B cell (primary cell): Measurements from ENCODE around the gene ZNF747. TPM values are rescaled to one million over a fixed set of nuclear protein-coding genes. Genes with fewer than 3 reads are reported as not detected.

Experiments
- ATAC-seq: fragments of 200-7000 bp; cut with Tn5 transposase; one replicate; pipeline ENCODE4 v1.10.0; 2021; ENCODE audit warnings: low read depth, mild to moderate bottlenecking, moderate number of reproducible peaks, moderate library complexity
- CTCF ChIA-PET: fragments of 350-600 bp; sonication (Branson Sonifier 250); formaldehyde crosslinking; loops from one replicate; lab custom pipeline; 2021; ENCODE audit warnings: antibody characterized with exemption, inconsistent platforms; lab: Charles Lee
- POLR2A ChIA-PET: fragments of 350-600 bp; sonication (Branson Sonifier 250); formaldehyde crosslinking; loops from one replicate; lab custom pipeline; 2021; ENCODE audit warnings: antibody characterized with exemption; lab: Charles Lee
- DNase-seq: peaks from one replicate; pipeline ENCODE4 v3.0.0; 2013
- H2AFZ ChIP-seq: 2 replicates; pipeline ENCODE4 v1.6.1; 2012; ENCODE audit warnings: mild to moderate bottlenecking, low read depth, low read length; ENCODE audit not compliant: insufficient read depth, poor library complexity, severe bottlenecking
- H3K27ac ChIP-seq, 2 donors: 1 replicate in 1 of 2; 2 replicates in 1 of 2; pipeline ENCODE4 v1.5.1; 2012 to 2013; ENCODE audit warnings: low read length in 2 of 2, mild to moderate bottlenecking in 2 of 2, moderate library complexity in 1 of 2
- H3K27me3 ChIP-seq, 4 experiments: fragments of 200-600 bp in 1 of 4; sonication (generic) in 1 of 4; replicated peaks in 1 of 4; 1 replicate in 2 of 4; 2 replicates in 2 of 4; pipeline versions ENCODE4 v1.6.1 to v1.7.0; 2013 to 2016; ENCODE audit warnings: low read length in 3 of 4, mild to moderate bottlenecking in 2 of 4, mixed read lengths in 1 of 4, moderate library complexity in 1 of 4; ENCODE audit not compliant: insufficient read depth in 4 of 4, control insufficient read depth in 3 of 4; ENCODE audit errors: control extremely low read depth in 1 of 4
- H3K36me3 ChIP-seq, 2 experiments: replicated peaks in 1 of 2; 1 replicate in 1 of 2; 2 replicates in 1 of 2; pipeline versions ENCODE4 v1.6.1 to v1.7.1; 2013; ENCODE audit warnings: low read length in 1 of 2; ENCODE audit not compliant: insufficient read depth in 2 of 2, control insufficient read depth in 1 of 2; ENCODE audit errors: control extremely low read depth in 1 of 2, extremely low read depth in 1 of 2
- H3K4me1 ChIP-seq, 2 donors: fragments of 200-600 bp in 1 of 2; sonication (generic) in 1 of 2; 1 replicate in 1 of 2; 2 replicates in 1 of 2; pipeline versions ENCODE4 v1.5.1 to v1.6.1; 2013 to 2017; ENCODE audit warnings: low read length in 2 of 2; ENCODE audit not compliant: control insufficient read depth in 2 of 2, insufficient read depth in 2 of 2
- H3K4me2 ChIP-seq: replicated peaks from 2 replicates; pipeline ENCODE3; 2012; ENCODE audit warnings: mild to moderate bottlenecking, low read depth, low read length; ENCODE audit not compliant: poor library complexity, severe bottlenecking
- H3K4me3 ChIP-seq, 5 experiments: fragments of 200-600 bp in 1 of 5; sonication (generic) in 1 of 5; 1 replicate in 3 of 5; 2 replicates in 2 of 5; pipeline versions ENCODE4 v1.5.1 to v1.7.0; 2011 to 2016; ENCODE audit warnings: low read length in 4 of 5, mild to moderate bottlenecking in 4 of 5, low read depth in 2 of 5, control low read depth in 1 of 5, moderate library complexity in 1 of 5; ENCODE audit not compliant: insufficient read depth in 1 of 5; ENCODE audit errors: control extremely low read depth in 1 of 5, extremely low read depth in 1 of 5
- H3K79me2 ChIP-seq: fragments of 200-600 bp; sonication (generic); one replicate; pipeline ENCODE4 v1.6.0; 2016; ENCODE audit warnings: low read length; ENCODE audit not compliant: control insufficient read depth, insufficient read depth
- H3K9ac ChIP-seq: fragments of 200-600 bp; sonication (generic); 2 replicates; pipeline ENCODE4 v1.6.1; 2017; ENCODE audit warnings: mild to moderate bottlenecking, low read length, moderate library complexity
- H3K9me3 ChIP-seq, 3 donors: one replicate each; pipeline versions ENCODE4 v1.6.1 to v1.7.1; 2013; ENCODE audit warnings: low read length in 2 of 3; ENCODE audit not compliant: control insufficient read depth in 2 of 3, insufficient read depth in 1 of 3; ENCODE audit errors: control extremely low read depth in 1 of 3
- H4K20me1 ChIP-seq: 2 replicates; pipeline ENCODE4 v1.6.0; 2012; ENCODE audit warnings: mild to moderate bottlenecking, low read length; ENCODE audit not compliant: insufficient read depth, control insufficient read depth, poor library complexity, severe bottlenecking
- H3K27ac Mint-ChIP-seq: one replicate; pipeline ENCODE4 v1.8.0; 2021; ENCODE audit warnings: mixed read lengths
- H3K27me3 Mint-ChIP-seq: one replicate; pipeline ENCODE4 v1.8.0; 2021; ENCODE audit warnings: mixed read lengths
- H3K4me1 Mint-ChIP-seq: one replicate; pipeline ENCODE4 v1.8.0; 2021; ENCODE audit warnings: mixed read lengths
- H3K4me3 Mint-ChIP-seq: one replicate; pipeline ENCODE4 v1.8.0; 2021; ENCODE audit warnings: mixed read lengths
- H3K9me3 Mint-ChIP-seq: one replicate; pipeline ENCODE4 v1.8.0; 2022; ENCODE audit warnings: mixed read lengths; ENCODE audit not compliant: insufficient read depth
- EZH2 ChIP-seq: IDR thresholded peaks from 2 replicates; pipeline ENCODE4 v1.6.1; 2012; ENCODE audit warnings: borderline replicate concordance, low read depth, mild to moderate bottlenecking, moderate library complexity, low read length; ENCODE audit not compliant: insufficient read depth, poor library complexity, severe bottlenecking
- WGBS: methylation state at CpG from one replicate; pipeline ENCODE4 v1.1.5; 2013; ENCODE audit warnings: missing lambda C conversion rate; ENCODE audit not compliant: insufficient coverage; 5-methylcytosine and 5-hydroxymethylcytosine counted together
- intact Hi-C: fragments of 100-400 bp; cut with micrococcal nuclease; formaldehyde crosslinking; loops from one replicate; pipeline ENCODE4 v1.10.0; 2022
- polyA plus RNA-seq: library from polyadenylated mRNA; depleted of rRNA; stranded (reverse); fragments of >200 nt; gene quantifications from 2 replicates; pipeline ENCODE4 v1.2.3, GENCODE V29; 2012
- total RNA-seq, 2 donors: library from RNA; stranded (reverse); fragments of 120-200 nt in 1 of 2; gene quantifications; 1 replicate in 1 of 2; 2 replicates in 1 of 2; pipeline versions ENCODE4 v1.2.3 to v1.2.4, GENCODE V29; 2013 to 2022
- TF ChIP-seq, protein P1 (sequence below): fragments of 200-600 bp; IDR thresholded peaks from one replicate; pipeline ENCODE4 v1.8.0; 2022; ENCODE audit warnings: antibody characterized with exemption, mild to moderate bottlenecking

The ZNF747 gene
- total and polyA plus RNA-seq, 2 donors (not counting 1 experiment from before 2014, with no cell fraction given) = 9.7 to 17.3 TPM

DNA sequence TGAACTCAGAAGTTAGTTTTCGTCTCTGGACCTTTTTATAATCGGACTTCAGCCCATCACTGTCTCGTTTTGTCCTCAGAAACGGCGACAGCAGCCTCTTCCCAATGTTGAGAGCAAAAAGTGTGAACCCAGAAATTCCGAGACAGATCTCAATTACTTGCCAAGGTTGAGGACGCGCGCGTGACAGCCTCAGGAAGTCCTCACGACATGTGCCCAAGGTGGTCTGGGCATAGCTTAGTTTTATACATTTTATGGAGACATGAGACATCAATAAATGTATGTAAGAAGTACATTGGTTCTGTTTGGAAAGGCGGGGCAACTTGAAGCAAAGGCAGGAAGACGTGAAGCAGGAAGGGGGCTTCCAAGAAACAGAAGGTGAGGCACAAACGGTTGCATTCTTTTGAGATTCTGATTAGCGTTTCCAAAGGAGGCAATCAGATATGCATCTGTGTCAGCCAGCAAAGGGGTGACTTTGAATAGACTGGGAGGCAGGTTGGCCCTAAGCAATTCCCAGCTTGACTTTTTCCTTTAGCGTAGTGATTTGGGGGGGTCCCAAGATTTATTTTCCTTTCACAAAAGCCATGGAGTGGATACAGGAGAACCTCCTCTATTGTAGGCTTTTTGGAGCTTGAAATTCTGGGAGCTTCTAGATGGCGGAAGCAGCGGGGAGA lies 583 bp upstream of the ZNF747 start:
- peak overlapping the region; percentile 80 for H3K4me2 ChIP-seq
- Mint-ChIP-seq H3K4me3 (peak overlapping the region; percentile 98), H3K4me1 (peaks cover 31% of the 10 kb centered on the region), H3K9me3 (no peaks in the 10 kb centered on the region), H3K27ac (peak overlapping the region; percentile 94), H3K27me3 (no peaks in the 10 kb centered on the region)
- H3K27me3 ChIP-seq = no peaks in the 10 kb centered on the region
- peaks cover 0 to 9% of the 10 kb centered on the region in 2 experiments for H3K36me3 ChIP-seq
- peaks cover 48% of the 10 kb centered on the region for H3K79me2 ChIP-seq
- H3K4me1 ChIP-seq = peaks cover 8 to 23% of the 10 kb centered on the region in 2 donors
- TF ChIP-seq, protein P1, sequence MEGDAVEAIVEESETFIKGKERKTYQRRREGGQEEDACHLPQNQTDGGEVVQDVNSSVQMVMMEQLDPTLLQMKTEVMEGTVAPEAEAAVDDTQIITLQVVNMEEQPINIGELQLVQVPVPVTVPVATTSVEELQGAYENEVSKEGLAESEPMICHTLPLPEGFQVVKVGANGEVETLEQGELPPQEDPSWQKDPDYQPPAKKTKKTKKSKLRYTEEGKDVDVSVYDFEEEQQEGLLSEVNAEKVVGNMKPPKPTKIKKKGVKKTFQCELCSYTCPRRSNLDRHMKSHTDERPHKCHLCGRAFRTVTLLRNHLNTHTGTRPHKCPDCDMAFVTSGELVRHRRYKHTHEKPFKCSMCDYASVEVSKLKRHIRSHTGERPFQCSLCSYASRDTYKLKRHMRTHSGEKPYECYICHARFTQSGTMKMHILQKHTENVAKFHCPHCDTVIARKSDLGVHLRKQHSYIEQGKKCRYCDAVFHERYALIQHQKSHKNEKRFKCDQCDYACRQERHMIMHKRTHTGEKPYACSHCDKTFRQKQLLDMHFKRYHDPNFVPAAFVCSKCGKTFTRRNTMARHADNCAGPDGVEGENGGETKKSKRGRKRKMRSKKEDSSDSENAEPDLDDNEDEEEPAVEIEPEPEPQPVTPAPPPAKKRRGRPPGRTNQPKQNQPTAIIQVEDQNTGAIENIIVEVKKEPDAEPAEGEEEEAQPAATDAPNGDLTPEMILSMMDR = no peak
- TF ChIP-seq EZH2 = no peak
- H4K20me1 ChIP-seq = no peaks in the 10 kb centered on the region
- H3K9ac ChIP-seq = peak overlapping the region; percentile 79
- POLR2A ChIA-PET = interaction anchor here (0.6 to 3.5 kb wide), 19 partner anchors 8 to 120 kb away, joined by 3 to 38 read pairs (median 4); partner anchors contain the start of genes DCTPP1, PRR14, ZNF689 and ZNF764
- WGBS = 2% methylated on average over 17 of the region's 18 CpGs
- DNase-seq (no peak), ATAC-seq (peak; percentile 9)
- peak overlapping the region; percentile 82 for H2AFZ ChIP-seq
- peak overlapping the region; percentile 89 to 94 for H3K27ac ChIP-seq
- CTCF ChIA-PET = interaction anchor here (0.7 to 4.0 kb wide), 35 partner anchors 8 to 165 kb away, joined by 3 to 55 read pairs (median 5); partner anchors contain the start of genes DCTPP1, PRR14, SEPHS2 and ZNF48
- intact Hi-C loops = loop anchor here (1.0 to 2.0 kb wide), 9 partner anchors 8 to 163 kb away; partner anchors contain the start of genes DCTPP1, FBRS, ZNF764 and ZNF785
- no peaks in the 10 kb centered on the region for H3K9me3 ChIP-seq
- peak overlapping the region; percentile 80 to 93 (median 88) for H3K4me3 ChIP-seq
